GM23338 (cell line): ENCODE data around the gene TNPO1. TPM values are rescaled to one million over a fixed set of nuclear protein-coding genes. Genes with fewer than 3 reads are reported as not detected.

Experiments used
- ATAC-seq: fragments of 200-7000 bp; cut with Tn5 transposase; 3 replicates; pipeline ENCODE4 v1.9.1; 2020
- DNase-seq: peaks from one replicate; pipeline ENCODE4 v3.0.0-alpha.2; 2015; ENCODE audit warnings: low spot score
- H2AFZ ChIP-seq: fragments of 200-600 bp; sonication (generic); 2 replicates; pipeline ENCODE4 v1.8.0; 2016; ENCODE audit warnings: antibody characterized with exemption, mild to moderate bottlenecking, moderate library complexity
- H3F3A ChIP-seq: fragments of 200-600 bp; sonication (generic); replicated peaks from 2 replicates; pipeline ENCODE4 v1.8.0; 2017; ENCODE audit warnings: antibody characterized with exemption, mixed run types, low read depth
- H3K27ac ChIP-seq: fragments of 200-600 bp; sonication (generic); 2 replicates; pipeline ENCODE4 v1.6.1; 2016; ENCODE audit warnings: low read depth
- H3K27me3 ChIP-seq: fragments of 200-600 bp; sonication (generic); 2 replicates; pipeline ENCODE4 v1.8.0; 2016; ENCODE audit warnings: mild to moderate bottlenecking, mixed run types, moderate library complexity; ENCODE audit not compliant: insufficient read depth
- H3K36me3 ChIP-seq: fragments of 200-600 bp; sonication (generic); 2 replicates; pipeline ENCODE4 v1.8.0; 2016; ENCODE audit warnings: mild to moderate bottlenecking; ENCODE audit not compliant: insufficient read depth
- H3K4me1 ChIP-seq: fragments of 200-600 bp; sonication (generic); 2 replicates; pipeline ENCODE4 v1.8.0; 2016; ENCODE audit warnings: mild to moderate bottlenecking, moderate library complexity; ENCODE audit not compliant: insufficient read depth
- H3K4me2 ChIP-seq: fragments of 200-600 bp; sonication (generic); 2 replicates; pipeline ENCODE4 v1.7.1; 2017; ENCODE audit warnings: mixed run types
- H3K4me3 ChIP-seq: fragments of 200-600 bp; sonication (generic); 2 replicates; pipeline ENCODE4 v1.6.1; 2016; ENCODE audit warnings: mixed run types
- H3K79me2 ChIP-seq: fragments of 200-600 bp; sonication (generic); replicated peaks from 2 replicates; pipeline ENCODE4 v1.8.0; 2017; ENCODE audit warnings: mild to moderate bottlenecking; ENCODE audit not compliant: insufficient read depth
- H3K9me2 ChIP-seq: fragments of 200-600 bp; sonication (generic); 2 replicates; pipeline ENCODE4 v1.8.0; 2017; ENCODE audit not compliant: insufficient read depth
- H4K20me1 ChIP-seq: fragments of 200-600 bp; sonication (generic); replicated peaks from 2 replicates; pipeline ENCODE4 v1.8.0; 2017; ENCODE audit warnings: mild to moderate bottlenecking; ENCODE audit not compliant: insufficient read depth
- H3K27ac Mint-ChIP-seq: 2 replicates; pipeline ENCODE4 v1.8.0; 2020; ENCODE audit warnings: inconsistent platforms, mild to moderate bottlenecking, moderate library complexity, mixed read lengths
- H3K27me3 Mint-ChIP-seq: 3 replicates; pipeline ENCODE4 v1.8.0; 2022; ENCODE audit warnings: low read depth, mild to moderate bottlenecking, moderate library complexity, mixed read lengths, inconsistent platforms; ENCODE audit not compliant: insufficient read depth, poor library complexity
- H3K36me3 Mint-ChIP-seq: 3 replicates; pipeline ENCODE4 v1.8.0; 2021; ENCODE audit warnings: low read depth, mild to moderate bottlenecking, inconsistent platforms, moderate library complexity, mixed read lengths
- H3K4me1 Mint-ChIP-seq: 3 replicates; pipeline ENCODE4 v1.8.0; 2020; ENCODE audit warnings: mild to moderate bottlenecking, inconsistent platforms, mixed read lengths
- H3K4me3 Mint-ChIP-seq: 3 replicates; pipeline ENCODE4 v1.8.0; 2021; ENCODE audit warnings: moderate library complexity, mild to moderate bottlenecking, inconsistent platforms, mixed read lengths
- H3K9me3 Mint-ChIP-seq: 3 replicates; pipeline ENCODE4 v1.8.0; 2020; ENCODE audit warnings: moderate library complexity, mild to moderate bottlenecking, inconsistent platforms, mixed read lengths
- ETS1 ChIP-seq: IDR thresholded peaks from 2 replicates; pipeline ENCODE4 v1.6.1; 2016; ENCODE audit warnings: antibody characterized with exemption
- EZH2 ChIP-seq: fragments of 200-600 bp; sonication (generic); IDR thresholded peaks from one replicate; pipeline ENCODE4 v1.8.0; 2017; ENCODE audit warnings: antibody characterized with exemption, mild to moderate bottlenecking, low read depth; ENCODE audit not compliant: unreplicated experiment
- EZH2phosphoT487 ChIP-seq: fragments of 200-600 bp; sonication (generic); IDR thresholded peaks from one replicate; pipeline ENCODE4 v1.8.1; 2018; ENCODE audit warnings: antibody characterized with exemption; ENCODE audit not compliant: unreplicated experiment
- JUNB ChIP-seq: IDR thresholded peaks from one replicate; pipeline ENCODE4 v1.6.1; 2016; ENCODE audit warnings: antibody characterized with exemption; ENCODE audit not compliant: unreplicated experiment
- POLR2AphosphoS5 ChIP-seq: IDR thresholded peaks from 2 replicates; pipeline ENCODE4 v1.6.1; 2016; ENCODE audit warnings: antibody characterized with exemption, low read depth
- REST ChIP-seq: IDR thresholded peaks from one replicate; pipeline ENCODE4 v1.6.1; 2018; ENCODE audit warnings: antibody characterized with exemption; ENCODE audit not compliant: unreplicated experiment
- ZNF462 ChIP-seq: fragments of 250-450 bp; sonication (Bioruptor Pico); IDR thresholded peaks from 2 replicates; pipeline ENCODE4 v1.5.0; 2020; ENCODE audit warnings: mild to moderate bottlenecking, moderate library complexity
- polyA plus RNA-seq: library from polyadenylated mRNA; unstranded; fragments of >200 nt; fragmentation: Nextera tagmentation; extraction: Ambion mirVana; gene quantifications from 2 replicates; pipeline ENCODE4 v1.2.1, GENCODE V29; 2016
- total RNA-seq: library from RNA; depleted of rRNA; stranded (reverse); fragments of >200 nt; shearing (Covaris generic); gene quantifications from 2 replicates; pipeline ENCODE4 v1.2.3, GENCODE V29; 2014

TNPO1 gene
- total and polyA plus RNA-seq, 2 experiments from 2014 or later, result 117 to 197 TPM

GRCh38 chr5:72954389-72954788 lies 137.9 kb downstream of the TNPO1 start (continued):
- TF ChIP-seq ETS1 (no peak), EZH2 (no peak), POLR2AphosphoS5 (no peak), REST (no peak)

- Mint-ChIP-seq H3K36me3 (no peaks in the 10 kb centered on the region; the same call in 2 of the 3 replicates), H3K27me3 (peaks cover 6% of the 10 kb centered on the region), H3K27ac (peak overlapping the region; percentile 91), H3K4me3 (peak overlapping the region; percentile 86), H3K4me1 (peaks cover 18% of the 10 kb centered on the region), H3K9me3 (no peaks in the 10 kb centered on the region)
- H3K4me1 ChIP-seq, result peaks cover 18% of the 10 kb centered on the region
- H2AFZ ChIP-seq, result peak overlapping the region; percentile 72
- H3K4me3 ChIP-seq, result peak overlapping the region; percentile 70
- no peaks in the 10 kb centered on the region; the same call in 1 of the 2 replicates for H3K9me2 ChIP-seq
- peak; percentile 75 for ATAC-seq
- TF ChIP-seq POLR2AphosphoS5, result no peak
- no peak for TF ChIP-seq EZH2phosphoT487
- TF ChIP-seq ZNF462 (CRISPR knock-in tag), result no peak
- no peak for TF ChIP-seq REST
- no peak for TF ChIP-seq JUNB
- H4K20me1 ChIP-seq, result no peaks in the 10 kb centered on the region
- peak overlapping the region; percentile 92 for H3K27ac ChIP-seq
- peak; percentile 78 for DNase-seq
- H3K79me2 ChIP-seq, result peaks cover 29% of the 10 kb centered on the region
- H3K4me2 ChIP-seq, result peak overlapping the region; percentile 83
- no peaks in the 10 kb centered on the region for H3F3A ChIP-seq
- H3K27me3 ChIP-seq, result peaks cover 8% of the 10 kb centered on the region; the same call in 1 of the 2 replicates
- H3K36me3 ChIP-seq, result no peaks in the 10 kb centered on the region
These were observed 138.8 kb downstream of the TNPO1 start for GRCh38 chr5:72955143-72955767.
